Stimulated activated CD4-positive, alpha-beta T cell treated with anti-CD3 and anti-CD28 coated beads, Interleukin-4, amount 100 ng/mL, for 24 hours (primary cell): Measurements from ENCODE around the gene NOS3.

Experiments
- DNase-seq: peaks from one replicate; pipeline ENCODE4 v3.0.0-alpha.2; 2020

Gene NOS3

DNA sequence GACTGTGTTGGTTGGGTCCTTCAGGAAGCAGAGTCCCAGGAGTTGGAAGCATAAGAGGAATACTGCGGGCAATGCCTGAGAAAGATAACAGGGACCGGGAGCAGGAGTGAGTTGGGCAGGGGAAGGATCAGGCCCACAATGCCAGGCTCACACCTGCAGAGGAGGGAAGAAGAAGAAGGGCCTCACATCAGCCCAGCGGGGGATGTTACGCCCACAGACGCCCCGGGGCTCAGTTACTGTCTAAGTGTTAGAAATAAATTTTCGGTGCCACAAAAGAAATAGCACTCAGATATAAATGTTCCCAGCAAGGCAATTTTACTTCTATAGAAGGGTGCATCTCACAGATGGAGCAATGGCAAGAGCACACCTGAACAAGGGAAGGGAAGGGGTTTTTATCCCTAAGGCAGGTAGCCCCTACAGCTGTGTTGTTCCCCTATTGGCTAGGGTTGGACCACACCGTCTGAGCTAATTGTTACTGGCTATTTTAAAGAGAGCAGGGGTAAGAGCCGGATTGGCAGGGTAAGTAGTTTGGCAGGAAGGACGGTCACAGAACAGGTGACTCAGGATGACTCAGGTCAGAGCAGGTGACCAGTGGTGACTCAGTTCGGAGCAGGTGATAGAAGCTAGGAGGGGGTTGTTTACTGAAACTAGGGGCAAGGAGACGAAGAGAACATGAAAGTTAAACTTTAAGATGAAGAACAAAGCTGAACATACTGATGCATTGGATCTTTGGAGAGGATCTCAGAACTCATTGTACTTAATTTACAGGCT lies at the start of gene NOS3:
TSS of gene NOS3 (plus strand) at position 602 of the 771 bp plus-strand sequence. CDS start 2,787 bp downstream, outside the sequence.
- no peak for DNase-seq

DNA sequence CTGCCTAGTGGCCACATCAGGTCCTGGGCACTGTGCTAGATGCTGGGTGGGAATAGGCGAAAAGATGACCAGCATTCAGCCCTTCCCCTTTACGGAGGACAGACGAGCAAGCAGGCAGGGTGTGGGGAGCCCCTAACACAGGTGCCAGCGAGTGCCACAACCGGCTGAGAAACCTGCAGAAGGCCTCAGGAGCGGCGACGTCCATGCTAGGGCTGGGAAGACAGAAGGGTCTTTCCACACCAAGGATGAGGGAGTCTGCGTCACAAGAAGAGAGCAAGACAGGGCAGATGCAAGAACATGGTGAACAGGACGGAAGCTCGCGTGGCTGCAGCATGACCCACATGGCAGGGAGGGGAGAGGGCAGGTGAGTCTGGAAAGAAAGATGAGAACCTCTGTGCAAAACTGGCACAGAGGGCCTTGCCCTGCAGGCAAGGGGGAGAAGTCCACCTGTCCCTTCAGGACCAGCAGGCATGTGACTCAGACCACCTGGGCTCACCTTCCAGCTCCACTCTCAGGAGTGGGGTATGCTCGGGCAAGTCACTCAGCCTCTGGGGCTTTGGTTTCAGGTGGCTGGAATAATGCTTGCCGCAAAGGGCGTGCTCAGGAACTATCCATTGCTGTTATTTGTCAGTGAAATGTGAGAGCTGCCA lies 49.3 kb upstream of the NOS3 start:
- no peak for DNase-seq

DNA sequence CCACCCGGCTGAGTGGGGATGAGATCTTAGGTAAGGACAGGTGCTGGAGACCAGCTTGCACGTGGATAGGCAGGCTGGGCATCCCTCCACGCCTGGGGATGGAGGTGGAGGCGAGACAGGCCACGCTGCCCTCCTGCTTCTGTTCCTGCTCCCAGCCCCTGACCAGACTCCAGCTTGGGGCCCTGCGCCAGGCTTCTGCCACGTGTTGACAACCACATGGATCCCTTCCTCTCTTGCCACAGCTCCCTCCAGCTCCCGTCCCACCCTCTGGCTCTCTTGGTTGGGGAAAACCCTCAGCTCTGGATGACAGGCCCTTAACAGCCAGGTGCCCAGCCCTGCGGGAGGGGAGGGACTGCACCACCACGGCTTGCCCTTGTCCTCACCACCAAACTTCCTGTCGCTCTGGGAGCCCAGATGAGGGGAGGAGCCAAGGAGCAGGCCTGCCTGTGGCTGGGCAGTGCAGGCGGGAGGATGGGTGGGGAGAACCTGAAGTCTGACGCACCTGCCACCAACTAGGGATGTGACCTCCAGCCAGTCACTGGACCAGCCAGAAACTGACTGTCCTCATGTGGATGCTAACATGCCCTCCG lies 48.7 kb upstream of the NOS3 start:
- DNase-seq, result peak; percentile 48

GRCh38 chr7:150942591-150943452 lies 48.0 kb upstream of the NOS3 start:
- no peak for DNase-seq

- no peak for DNase-seq
These were observed 47.4 kb upstream of the NOS3 start for GRCh38 chr7:150943453-150943814.

GRCh38 chr7:150944066-150945042 lies 46.5 kb upstream of the NOS3 start:
- no peak for DNase-seq

- DNase-seq, result no peak
These were observed 45.5 kb upstream of the NOS3 start for GRCh38 chr7:150945171-150945852.

GRCh38 chr7:150945853-150946420 lies 44.9 kb upstream of the NOS3 start:
- DNase-seq, result no peak

GRCh38 chr7:150946421-150947240 lies 44.2 kb upstream of the NOS3 start:
- no peak for DNase-seq

GRCh38 chr7:150947241-150947745 lies 43.5 kb upstream of the NOS3 start:
- DNase-seq, result no peak

GRCh38 chr7:150947761-150948651 lies 42.8 kb upstream of the NOS3 start:
- DNase-seq, result no peak

- no peak for DNase-seq
These were observed 42.0 kb upstream of the NOS3 start for GRCh38 chr7:150948791-150949251.

DNA sequence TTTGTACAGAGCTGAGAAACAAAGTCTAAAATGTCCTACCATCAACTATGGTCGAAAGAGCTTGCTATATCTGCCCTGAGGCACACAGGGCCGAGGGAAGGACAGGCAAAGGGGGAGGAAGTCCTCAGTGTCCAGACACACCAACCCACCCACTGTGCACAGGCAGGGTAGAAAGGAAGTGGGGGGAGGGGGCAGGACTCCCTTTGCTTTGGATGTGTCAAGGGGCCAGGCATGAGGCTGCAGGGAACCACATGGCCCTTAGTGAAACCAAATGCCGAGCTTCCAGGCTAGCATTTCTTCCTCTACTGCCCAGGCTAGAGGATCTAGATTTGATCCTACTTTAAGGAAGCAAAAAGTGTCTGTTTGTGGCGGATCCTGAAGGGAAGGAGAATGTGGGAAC lies 41.3 kb upstream of the NOS3 start:
- no peak for DNase-seq

DNA sequence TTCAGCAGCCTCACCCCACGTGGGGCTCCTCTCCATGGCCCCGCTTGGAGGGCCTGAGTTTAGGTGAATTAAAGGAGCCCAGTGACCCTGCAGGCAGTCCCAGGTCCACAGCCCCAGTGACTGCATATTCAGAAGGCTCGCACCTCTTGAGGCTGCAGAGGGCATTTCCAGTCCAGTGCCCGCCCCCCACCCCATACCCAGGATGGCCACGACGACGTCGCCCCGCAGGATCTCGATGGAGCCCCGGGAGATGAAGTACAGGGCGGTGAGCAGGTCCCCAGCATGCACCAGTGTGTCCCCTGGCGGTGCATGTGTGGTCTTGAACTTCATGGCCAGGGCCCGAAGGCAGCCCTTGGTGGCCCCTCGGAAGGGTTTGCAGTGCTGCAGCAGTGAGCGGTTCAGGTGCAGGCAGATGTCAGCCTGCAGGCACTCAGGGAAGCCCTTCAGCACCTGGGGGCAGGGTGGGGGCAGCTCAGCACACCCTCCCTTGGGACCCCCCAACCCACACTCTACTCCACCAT lies 40.8 kb upstream of the NOS3 start:
- DNase-seq, result no peak

DNA sequence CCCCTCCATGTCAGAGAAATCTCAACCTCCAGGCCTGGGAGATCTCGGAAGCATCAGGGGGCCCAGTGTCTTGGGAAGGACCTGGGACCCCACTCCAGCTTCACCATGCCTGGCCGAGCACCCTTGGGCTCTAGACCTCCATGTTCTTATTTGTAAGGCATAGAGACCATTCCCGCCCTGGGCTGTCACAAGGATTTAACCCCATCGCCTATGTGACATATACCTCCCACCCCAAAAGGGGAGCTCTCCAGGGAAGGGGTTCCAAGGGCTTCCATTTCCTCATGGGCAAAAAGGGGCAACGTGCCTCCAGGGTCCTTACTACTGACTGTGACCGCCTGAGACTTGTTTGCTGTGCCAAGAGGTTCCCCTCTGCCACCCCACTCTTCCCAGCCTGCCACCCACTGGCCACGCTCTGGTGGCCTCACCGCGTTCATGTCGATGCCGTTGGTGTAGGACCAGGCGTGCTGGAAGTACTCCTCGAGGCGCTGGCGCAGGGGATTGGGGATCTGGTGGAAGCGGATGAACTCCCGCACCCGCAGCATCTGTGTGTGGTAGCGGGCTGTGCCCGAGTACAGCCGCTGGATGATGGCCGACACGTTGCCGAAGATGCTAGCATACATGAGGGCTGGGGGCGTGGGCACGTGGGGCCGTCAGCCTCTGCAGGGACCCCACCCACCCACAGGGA lies 40.2 kb upstream of the NOS3 start:
- DNase-seq, result no peak

- no peak for DNase-seq
These were observed 39.7 kb upstream of the NOS3 start for GRCh38 chr7:150951181-150951520.

- no peak for DNase-seq
These were observed 39.3 kb upstream of the NOS3 start for GRCh38 chr7:150951521-150951920.
